Hematopoietic multipotent progenitor cell treated with erythropoietin and hydrocortisone succinate and interleukin-3 and kit ligand, for 4 days (in vitro differentiated cells): ENCODE measurements around the gene POT1.
A peak's percentile ranks its signal among the peaks of the same experiment; 100 is the strongest.

Experiments
- DNase-seq: peaks from one replicate; pipeline ENCODE4 v3.0.0-alpha.2; 2015

The POT1 gene

GRCh38 chr7:124908259-124908658 lies 21.4 kb downstream of the POT1 start:
- DNase-seq = no peak

GRCh38 chr7:124907490-124907889 lies 22.1 kb downstream of the POT1 start:
- DNase-seq = no peak

GRCh38 chr7:124898531-124898930 lies 31.1 kb downstream of the POT1 start:
- no peak for DNase-seq

GRCh38 chr7:124896001-124896400 lies 33.6 kb downstream of the POT1 start:
- DNase-seq = no peak

GRCh38 chr7:124893140-124893827 lies 36.3 kb downstream of the POT1 start:
- no peak for DNase-seq

- no peak for DNase-seq
Observed at GRCh38 chr7:124887247-124887646, 42.4 kb downstream of the POT1 start.

- no peak for DNase-seq
Observed at GRCh38 chr7:124881981-124882380, 47.6 kb downstream of the POT1 start.

GRCh38 chr7:124879771-124880170 lies 49.9 kb downstream of the POT1 start:
- DNase-seq = no peak

- no peak for DNase-seq
Observed at GRCh38 chr7:124879103-124879502, 50.5 kb downstream of the POT1 start.

GRCh38 chr7:124874644-124875163 lies 54.9 kb downstream of the POT1 start:
- no peak for DNase-seq

GRCh38 chr7:124857672-124858235 lies 71.9 kb downstream of the POT1 start:
- no peak for DNase-seq

GRCh38 chr7:124856299-124856888 lies 73.2 kb downstream of the POT1 start:
- DNase-seq = peak; percentile 72

GRCh38 chr7:124843336-124843735 lies 86.3 kb downstream of the POT1 start:
- peak; percentile 29 for DNase-seq

GRCh38 chr7:124840435-124840834 lies 89.2 kb downstream of the POT1 start:
- DNase-seq = peak; percentile 24

- DNase-seq = no peak
Observed at GRCh38 chr7:124839687-124840086, 89.9 kb downstream of the POT1 start.

GRCh38 chr7:124836173-124836572 lies 93.5 kb downstream of the POT1 start:
- no peak for DNase-seq

- DNase-seq = no peak
Observed at GRCh38 chr7:124818807-124819206, 110.8 kb downstream of the POT1 start.

- DNase-seq = peak; percentile 27
Observed at GRCh38 chr7:124813994-124814798, 115.4 kb downstream of the POT1 start.

GRCh38 chr7:124812764-124813163 lies 116.9 kb downstream of the POT1 start:
- no peak for DNase-seq

GRCh38 chr7:124811341-124811740 lies 118.3 kb downstream of the POT1 start:
- no peak for DNase-seq

GRCh38 chr7:124810605-124811004 lies 119.0 kb downstream of the POT1 start:
- no peak for DNase-seq

GRCh38 chr7:124808206-124808605 lies 121.4 kb downstream of the POT1 start:
- DNase-seq = no peak

- DNase-seq = no peak
Observed at GRCh38 chr7:124801330-124801895, 128.2 kb downstream of the POT1 start.
